Measurements from ENCODE around the gene ANKRD62. TPM values are rescaled to one million over a fixed set of nuclear protein-coding genes. Genes with fewer than 3 reads are reported as not detected.
A peak's percentile ranks its signal among the peaks of the same experiment; 100 is the strongest.
"Not testable (repeated sequence)": the region's sequence is repeated elsewhere in the genome, so short reads cannot be mapped to it uniquely, and the experiment has no call there.

The ANKRD62 gene
- total RNA-seq, 1 experiment from 2014 or later: not detected

- DNase-seq (ENCODE audit: low spot score): peak; percentile 79
Observed at GRCh38 chr18:12092398-12093229, 1.0 kb upstream of the ANKRD62 start.

- no peak for DNase-seq (ENCODE audit: low spot score)
Observed at GRCh38 chr18:12098374-12098773, 4.7 kb downstream of the ANKRD62 start.

GRCh38 chr18:12099160-12099559, 5.5 kb downstream of the ANKRD62 start:
- DNase-seq (ENCODE audit: low spot score): no peak

GRCh38 chr18:12101266-12101665, 7.6 kb downstream of the ANKRD62 start:
- no peak for DNase-seq (ENCODE audit: low spot score)

GRCh38 chr18:12102136-12102842, 8.6 kb downstream of the ANKRD62 start:
- no peak for DNase-seq (ENCODE audit: low spot score)

- no peak for DNase-seq (ENCODE audit: low spot score)
Observed at GRCh38 chr18:12106471-12106870, 12.8 kb downstream of the ANKRD62 start.

GRCh38 chr18:12109836-12110235, 16.2 kb downstream of the ANKRD62 start:
- no peak for DNase-seq (ENCODE audit: low spot score)

GRCh38 chr18:12113999-12114646, 20.5 kb downstream of the ANKRD62 start:
- no peak for DNase-seq (ENCODE audit: low spot score)

GRCh38 chr18:12119358-12119757, 25.7 kb downstream of the ANKRD62 start:
- DNase-seq (ENCODE audit: low spot score): no peak

- DNase-seq (ENCODE audit: low spot score): peak; percentile 32
Observed at GRCh38 chr18:12121175-12122042, 27.8 kb downstream of the ANKRD62 start.

GRCh38 chr18:12122043-12122389, 28.4 kb downstream of the ANKRD62 start:
- not testable (repeated sequence) for DNase-seq (ENCODE audit: low spot score)

- DNase-seq (ENCODE audit: low spot score): not testable (repeated sequence)
Observed at GRCh38 chr18:12127647-12128046, 34.0 kb downstream of the ANKRD62 start.

- not testable (repeated sequence) for DNase-seq (ENCODE audit: low spot score)
Observed at GRCh38 chr18:12138831-12139230, 45.2 kb downstream of the ANKRD62 start.

GRCh38 chr18:12140866-12141265, 47.2 kb downstream of the ANKRD62 start:
- DNase-seq (ENCODE audit: low spot score): peak; percentile 27

GRCh38 chr18:12141778-12142177, 48.1 kb downstream of the ANKRD62 start:
- not testable (repeated sequence) for DNase-seq (ENCODE audit: low spot score)

- DNase-seq (ENCODE audit: low spot score): not testable (repeated sequence)
Observed at GRCh38 chr18:12149431-12149830, 55.8 kb downstream of the ANKRD62 start.

- DNase-seq (ENCODE audit: low spot score): no peak
Observed at GRCh38 chr18:12154361-12154760, 60.7 kb downstream of the ANKRD62 start.

- DNase-seq (ENCODE audit: low spot score): no peak
Observed at GRCh38 chr18:12155996-12156395, 62.4 kb downstream of the ANKRD62 start.

- DNase-seq (ENCODE audit: low spot score): no peak
Observed at GRCh38 chr18:12159446-12159845, 65.8 kb downstream of the ANKRD62 start.

GRCh38 chr18:12162786-12163185, 69.1 kb downstream of the ANKRD62 start:
- DNase-seq (ENCODE audit: low spot score): no peak

GRCh38 chr18:12165038-12165768, 71.6 kb downstream of the ANKRD62 start:
- DNase-seq (ENCODE audit: low spot score): no peak
